AG04449 (cell line): Measurements from ENCODE around the gene PID1.

Source experiments
- CTCF ChIA-PET: fragments of 350-600 bp; formaldehyde crosslinking; extraction: SDS; loops from one replicate; lab custom pipeline; 2021; ENCODE audit warnings: antibody characterized with exemption; lab: Yijun Ruan, JAX
- POLR2A ChIA-PET: fragments of 400-600, 350-600 bp; formaldehyde crosslinking; extraction: SDS; loops from one replicate; lab custom pipeline; 2020; ENCODE audit warnings: antibody characterized with exemption, inconsistent platforms; lab: Yijun Ruan, JAX
- DNase-seq: peaks from one replicate; pipeline ENCODE4 v3.0.0-alpha.2; 2010; ENCODE audit warnings: low read depth, low spot score
- H3K4me3 ChIP-seq: 2 replicates; pipeline ENCODE4 v1.5.1; 2011; ENCODE audit warnings: low read depth, mild to moderate bottlenecking, control low read depth, low read length
- TF ChIP-seq, protein P1 (sequence below): IDR thresholded peaks from one replicate; pipeline ENCODE4 v1.5.1; 2011; ENCODE audit warnings: mild to moderate bottlenecking, moderate library complexity, low read length, control low read depth, inconsistent platforms; ENCODE audit not compliant: insufficient read depth; ENCODE audit errors: missing control alignments

Gene PID1

DNA sequence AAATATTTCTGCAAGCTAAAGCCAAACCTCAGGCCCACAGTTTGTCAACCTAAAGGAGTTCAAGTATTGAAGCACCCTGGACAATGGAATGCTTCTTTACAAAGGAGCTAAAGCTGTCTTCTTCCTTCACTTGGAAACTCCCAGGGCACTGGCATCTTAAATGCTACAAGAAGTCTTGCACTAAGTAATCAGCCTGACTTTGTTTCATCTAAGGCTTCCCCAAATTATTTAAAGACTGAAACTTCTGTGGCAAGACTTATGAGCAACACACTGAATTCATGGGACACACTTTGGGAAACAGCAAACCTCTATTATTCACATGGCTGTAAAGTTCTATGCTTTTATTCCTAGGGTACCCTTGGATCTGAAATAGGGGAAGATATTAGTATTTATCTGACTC lies 14.7 kb downstream of the PID1 start:
- TF ChIP-seq, protein P1, sequence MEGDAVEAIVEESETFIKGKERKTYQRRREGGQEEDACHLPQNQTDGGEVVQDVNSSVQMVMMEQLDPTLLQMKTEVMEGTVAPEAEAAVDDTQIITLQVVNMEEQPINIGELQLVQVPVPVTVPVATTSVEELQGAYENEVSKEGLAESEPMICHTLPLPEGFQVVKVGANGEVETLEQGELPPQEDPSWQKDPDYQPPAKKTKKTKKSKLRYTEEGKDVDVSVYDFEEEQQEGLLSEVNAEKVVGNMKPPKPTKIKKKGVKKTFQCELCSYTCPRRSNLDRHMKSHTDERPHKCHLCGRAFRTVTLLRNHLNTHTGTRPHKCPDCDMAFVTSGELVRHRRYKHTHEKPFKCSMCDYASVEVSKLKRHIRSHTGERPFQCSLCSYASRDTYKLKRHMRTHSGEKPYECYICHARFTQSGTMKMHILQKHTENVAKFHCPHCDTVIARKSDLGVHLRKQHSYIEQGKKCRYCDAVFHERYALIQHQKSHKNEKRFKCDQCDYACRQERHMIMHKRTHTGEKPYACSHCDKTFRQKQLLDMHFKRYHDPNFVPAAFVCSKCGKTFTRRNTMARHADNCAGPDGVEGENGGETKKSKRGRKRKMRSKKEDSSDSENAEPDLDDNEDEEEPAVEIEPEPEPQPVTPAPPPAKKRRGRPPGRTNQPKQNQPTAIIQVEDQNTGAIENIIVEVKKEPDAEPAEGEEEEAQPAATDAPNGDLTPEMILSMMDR: no peak
- no peak overlapping the region for H3K4me3 ChIP-seq
- ChIA-PET CTCF (no interaction called here), POLR2A (no interaction called here)
- no peak for DNase-seq

DNA sequence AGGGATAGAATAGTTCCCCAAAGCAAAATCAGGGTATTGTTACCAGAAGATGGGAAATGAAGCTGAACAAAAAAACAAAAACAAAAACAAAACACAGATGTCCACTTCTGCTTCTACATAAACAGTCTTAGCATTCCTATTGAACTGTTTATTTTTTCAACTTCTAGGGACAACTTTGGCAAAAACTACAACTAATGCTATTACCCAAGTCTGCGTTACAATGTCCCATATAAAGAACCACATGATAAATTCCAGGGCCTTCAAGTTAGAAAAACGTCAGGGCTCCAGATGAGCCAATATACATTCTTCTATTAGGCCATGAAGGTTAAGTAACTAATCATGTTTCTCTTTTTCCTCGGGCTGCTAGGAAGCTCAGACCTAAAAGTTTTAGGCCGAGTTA lies 16.9 kb downstream of the PID1 start:
- ChIA-PET POLR2A (no interaction called here), CTCF (no interaction called here)
- DNase-seq: no peak
- H3K4me3 ChIP-seq: no peak overlapping the region
- TF ChIP-seq, protein P1: no peak

DNA sequence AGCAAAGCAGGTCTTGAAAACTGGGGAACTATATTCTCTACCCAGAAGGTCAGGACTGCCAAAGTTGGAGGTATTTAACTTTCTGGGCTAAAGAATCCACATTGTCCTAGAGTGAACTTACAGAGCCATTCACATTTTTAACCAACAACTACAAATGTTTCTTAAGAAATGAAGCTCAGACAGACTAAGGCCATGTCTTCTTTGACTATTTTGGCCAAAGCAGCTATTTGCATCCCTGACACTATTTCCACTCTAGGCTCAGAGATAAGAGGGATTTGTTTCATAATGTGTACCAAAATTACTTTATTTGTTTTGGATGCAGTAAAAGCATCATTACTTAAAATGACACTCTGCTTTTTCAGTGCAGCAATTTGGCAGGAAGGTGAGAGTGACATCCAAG lies 18.1 kb downstream of the PID1 start:
- no peak overlapping the region for H3K4me3 ChIP-seq
- CTCF ChIA-PET: no interaction called here
- TF ChIP-seq, protein P1: no peak
- POLR2A ChIA-PET: no interaction called here
- DNase-seq: no peak

DNA sequence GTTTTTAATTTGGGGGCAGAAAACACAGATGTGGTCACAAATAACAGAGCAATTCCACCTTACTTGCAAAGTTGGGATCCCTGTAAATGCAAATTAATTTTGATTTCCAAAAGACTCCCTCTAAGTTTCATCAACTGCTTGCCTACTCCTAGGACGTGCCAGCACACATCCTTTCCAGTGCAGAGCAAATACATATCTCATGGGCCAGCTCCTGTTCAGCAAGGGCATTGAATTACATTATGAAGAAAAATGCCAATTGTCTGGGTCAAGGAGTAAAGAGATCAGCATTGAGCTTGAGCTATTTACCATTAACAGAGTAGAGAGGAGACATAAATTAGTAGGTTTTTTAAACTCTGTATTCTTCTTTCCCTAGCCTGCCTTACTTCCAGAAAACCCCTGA lies 18.8 kb downstream of the PID1 start:
- no peak overlapping the region for H3K4me3 ChIP-seq
- ChIA-PET POLR2A (no interaction called here), CTCF (interaction anchor here (1.4 kb wide), 1 partner anchor 21 kb away, joined by 4 read pairs; no protein-coding TSS in a partner anchor)
- DNase-seq: no peak
- TF ChIP-seq, protein P1: no peak

DNA sequence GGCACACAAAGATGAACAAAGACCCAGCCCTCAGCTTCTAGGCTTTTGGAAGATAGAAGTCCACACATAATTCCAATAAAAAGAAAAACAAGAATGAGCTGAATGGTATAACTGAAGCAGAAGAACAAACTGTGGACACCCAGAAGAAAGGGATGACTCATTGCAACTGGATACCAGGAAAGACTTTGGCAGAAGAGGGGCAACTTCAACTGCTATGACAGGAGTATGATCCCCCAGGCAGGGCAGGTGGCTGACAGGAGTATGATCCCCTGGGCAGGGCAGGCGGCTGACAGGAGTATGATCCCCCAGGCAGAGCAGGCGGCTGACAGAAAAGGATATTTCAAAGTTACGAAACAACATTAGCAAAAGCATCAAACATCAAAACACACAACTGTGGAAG lies 21.6 kb downstream of the PID1 start:
- DNase-seq: no peak
- H3K4me3 ChIP-seq: no peak overlapping the region
- TF ChIP-seq, protein P1: no peak
- ChIA-PET POLR2A (no interaction called here), CTCF (no interaction called here)

DNA sequence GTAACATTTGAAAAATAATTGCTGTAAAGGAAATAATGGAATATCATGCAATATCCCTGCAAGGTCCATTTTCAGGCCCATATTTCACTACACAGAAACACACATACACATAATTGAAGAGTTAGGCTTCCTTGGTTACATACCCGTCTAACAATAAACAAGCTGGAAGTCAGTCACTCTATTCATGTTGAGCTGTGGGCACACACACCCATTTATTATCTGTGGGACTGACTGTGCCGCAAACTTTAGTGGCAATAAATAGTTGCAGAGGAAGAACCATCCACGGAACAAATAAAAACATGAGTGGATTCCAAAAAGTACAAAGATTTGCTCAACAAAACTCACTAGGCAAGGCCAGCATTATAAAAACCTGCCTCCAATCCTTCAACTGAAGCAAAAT lies 24.8 kb downstream of the PID1 start:
- TF ChIP-seq, protein P1: no peak

More for the DNA sequence above, 24.8 kb downstream of the PID1 start:
- CTCF ChIA-PET: no interaction called here
- POLR2A ChIA-PET: no interaction called here
- no peak for DNase-seq
- H3K4me3 ChIP-seq: no peak overlapping the region
